Bronchial epithelial cell (primary cell): ENCODE measurements around the gene HEATR1. TPM values are rescaled to one million over a fixed set of nuclear protein-coding genes. Genes with fewer than 3 reads are reported as not detected.
A peak's percentile ranks its signal among the peaks of the same experiment; 100 is the strongest.

Source experiments
- DNase-seq: peaks from one replicate; pipeline ENCODE4 v3.0.0-alpha.2; 2010; ENCODE audit warnings: low read depth
- FAIRE-seq: peaks from 2 replicates; lab custom pipeline; 2011; peaks lifted over from hg19 to GRCh38; lab: Jason Lieb, UNC
- H3K27me3 ChIP-seq: 2 replicates; pipeline ENCODE4 v1.5.1; 2011; ENCODE audit warnings: low read length; ENCODE audit not compliant: control insufficient read depth, insufficient read depth
- H3K36me3 ChIP-seq: 2 replicates; pipeline ENCODE4 v1.5.1; 2011; ENCODE audit warnings: low read length; ENCODE audit not compliant: control insufficient read depth, insufficient read depth
- H3K4me3 ChIP-seq: 2 replicates; pipeline ENCODE4 v1.5.1; 2011; ENCODE audit warnings: mild to moderate bottlenecking, low read depth, low read length, control low read depth
- CTCF ChIP-seq: IDR thresholded peaks from 2 replicates; pipeline ENCODE4 v1.5.1; 2011; ENCODE audit warnings: mild to moderate bottlenecking, moderate library complexity, low read length, control low read depth, inconsistent platforms; ENCODE audit not compliant: insufficient read depth, severe bottlenecking
- total RNA-seq: library from RNA; depleted of rRNA; stranded (reverse); fragments of >200 nt; gene quantifications from 2 replicates; pipeline ENCODE4 v1.2.1, GENCODE V29; 2014

The HEATR1 gene
- total RNA-seq, 1 donor from 2014 or later: 37.4 TPM

- Histone ChIP-seq H3K4me3 (peak overlapping the region; percentile 56), H3K36me3 (peaks cover 4% of the 10 kb centered on the region), H3K27me3 (no peaks in the 10 kb centered on the region)
- DNase-seq: peak; percentile 83
- no peak for FAIRE-seq
- TF ChIP-seq CTCF: no peak
These were observed 80.0 kb downstream of the HEATR1 start for GRCh38 chr1:236524142-236524894.

GRCh38 chr1:236523704-236524141 lies 80.6 kb downstream of the HEATR1 start, which contains the start of gene LGALS8:
Gene LGALS8, plus strand, starts transcription at chr1:236523982. Its CDS starts 2,089 bp downstream, at chr1:236526071.
- DNase-seq (peak; percentile 64), FAIRE-seq (no peak)
- peaks cover 4% of the 10 kb centered on the region for H3K36me3 ChIP-seq
- H3K27me3 ChIP-seq: no peaks in the 10 kb centered on the region
- TF ChIP-seq CTCF: no peak
- H3K4me3 ChIP-seq: peak within 1 kb of the TSS; percentile 56

- H3K4me3 ChIP-seq: peak overlapping the region; percentile 56
- peaks cover 4% of the 10 kb centered on the region for H3K36me3 ChIP-seq
- TF ChIP-seq CTCF: no peak
- no peaks in the 10 kb centered on the region for H3K27me3 ChIP-seq
- peak; percentile 49 for DNase-seq
- FAIRE-seq: no peak
These were observed 81.2 kb downstream of the HEATR1 start for GRCh38 chr1:236522937-236523703.

- Histone ChIP-seq H3K4me3 (no peak overlapping the region), H3K36me3 (no peaks in the 10 kb centered on the region), H3K27me3 (no peaks in the 10 kb centered on the region)
- FAIRE-seq (no peak), DNase-seq (no peak)
- no peak for TF ChIP-seq CTCF
These were observed 83.8 kb downstream of the HEATR1 start for GRCh38 chr1:236520445-236521005.

- no peak overlapping the region for H3K4me3 ChIP-seq
- no peak for FAIRE-seq
- DNase-seq: peak; percentile 45
- H3K27me3 ChIP-seq: no peaks in the 10 kb centered on the region
- TF ChIP-seq CTCF: no peak
- H3K36me3 ChIP-seq: no peaks in the 10 kb centered on the region
These were observed 86.0 kb downstream of the HEATR1 start for GRCh38 chr1:236518322-236518721.
